ENCODE measurements around the gene ZFAND5. TPM values are rescaled to one million over a fixed set of nuclear protein-coding genes. Genes with fewer than 3 reads are reported as not detected.

The ZFAND5 gene
- total and polyA plus RNA-seq, 2 of the 13 experiments (the other 11 are each of a cell fraction or from before 2014, with no cell fraction given) = 53.4 to 60.2 TPM

GRCh38 chr9:72364679-72365524 lies at the start of gene ZFAND5 (continued):
- TF ChIP-seq HNF1B (CRISPR knock-in tag; IDR thresholded peaks at IDR 0.05) (no peak), MYC (CRISPR knock-in tag; IDR thresholded peaks at IDR 0.05; ENCODE audit: borderline replicate concordance) (peak; percentile 52), ZNF18 (CRISPR knock-in tag; IDR thresholded peaks at IDR 0.05; ENCODE audit: insufficient replicate concordance) (no peak), SMARCE1 (IDR thresholded peaks at IDR 0.05; ENCODE audit: borderline replicate concordance) (no peak), ZNF225 (CRISPR knock-in tag; IDR thresholded peaks at IDR 0.05) (peak; percentile 76; the same call in 1 of the 2 replicates), POGK (CRISPR knock-in tag; conservative IDR thresholded peaks at IDR 0.05) (peak; percentile 74; the same call in 1 of the 2 replicates), MAFF (IDR thresholded peaks at IDR 0.05; ENCODE audit: low read depth, low read length) (peak; percentile 47; the same call in 1 of the 2 replicates), ZNF317 (CRISPR knock-in tag; IDR thresholded peaks at IDR 0.05) (no peak), ZBTB33 (CRISPR knock-in tag; IDR thresholded peaks at IDR 0.05) (no peak), ZNF280D (CRISPR knock-in tag; IDR thresholded peaks at IDR 0.05) (no peak), ZFP62 (CRISPR knock-in tag; IDR thresholded peaks at IDR 0.05) (no peak), THAP8 (CRISPR knock-in tag; IDR thresholded peaks at IDR 0.05; ENCODE audit: borderline replicate concordance) (no peak), GPBP1L1 (CRISPR knock-in tag; IDR thresholded peaks at IDR 0.05) (no peak), BATF2 (CRISPR knock-in tag; IDR thresholded peaks at IDR 0.05) (peak; percentile 88)

Measured in HepG2 (cell line).